NCI-H1105 (cell line): ENCODE measurements around the gene GMNC.
"Not testable (repeated sequence)": the region's sequence is repeated elsewhere in the genome, so short reads cannot be mapped to it uniquely, and the experiment has no call there.

Experiments used
- DNase-seq: peaks from one replicate; lab custom pipeline; 2025; lab: John Stamatoyannopoulos, UW

Gene GMNC

GRCh38 chr3:190862209-190863118 is at the start of gene GMNC:
Gene GMNC, minus strand, starts transcription at chr3:190862694. Its CDS starts 79 bp downstream, at chr3:190862615.
- DNase-seq = no peak

DNA sequence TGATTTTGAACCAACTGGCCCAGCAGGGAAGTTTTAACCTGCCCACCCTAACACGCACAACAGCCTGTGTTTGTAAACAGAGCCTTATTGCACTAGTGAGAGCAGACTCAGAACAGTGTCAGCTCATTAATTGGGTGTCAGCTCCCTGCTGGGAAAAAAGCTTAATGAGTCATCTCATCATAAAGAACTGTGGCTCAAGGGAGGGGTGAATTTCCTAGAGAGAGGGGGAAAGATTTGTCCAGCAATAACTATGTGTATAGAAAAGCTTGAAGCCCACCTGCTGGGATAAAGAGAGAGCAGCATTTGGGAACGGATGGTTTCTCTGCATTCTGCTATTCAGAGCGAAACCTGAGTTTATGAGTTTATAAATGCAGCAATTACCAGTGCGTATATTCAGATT is 48.9 kb upstream of the GMNC start:
- peak; percentile 47 for DNase-seq

- no peak for DNase-seq
Measured at GRCh38 chr3:190909908-190910307, 47.4 kb upstream of the GMNC start.

- DNase-seq = no peak
Measured at GRCh38 chr3:190903156-190903555, 40.7 kb upstream of the GMNC start.

DNA sequence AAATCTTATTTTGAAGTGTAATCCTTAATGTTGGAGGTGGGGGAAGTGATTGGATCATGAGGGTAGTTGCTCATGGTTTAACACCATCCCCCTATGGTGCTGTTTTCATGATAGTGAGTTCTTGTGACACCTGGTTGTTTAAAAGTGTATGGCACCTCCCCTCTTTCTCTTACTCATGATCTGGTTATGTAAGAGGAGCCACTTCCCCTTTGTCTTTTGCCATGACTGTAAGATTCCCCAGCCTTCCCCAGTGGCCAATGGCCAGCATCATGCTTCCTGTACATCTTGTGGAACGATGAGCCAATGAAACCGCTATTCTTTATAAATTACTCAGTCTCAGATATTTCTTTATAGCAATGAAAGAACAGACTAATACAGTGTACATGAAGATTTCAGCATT is 39.8 kb upstream of the GMNC start:
- no peak for DNase-seq

GRCh38 chr3:190892395-190892902 is 30.0 kb upstream of the GMNC start:
- DNase-seq = no peak

- DNase-seq = no peak
Measured at GRCh38 chr3:190886945-190887344, 24.5 kb upstream of the GMNC start.

- peak; percentile 70 for DNase-seq
Measured at GRCh38 chr3:190883973-190884832, 21.7 kb upstream of the GMNC start.

GRCh38 chr3:190883141-190883540 is 20.6 kb upstream of the GMNC start:
- no peak for DNase-seq

DNA sequence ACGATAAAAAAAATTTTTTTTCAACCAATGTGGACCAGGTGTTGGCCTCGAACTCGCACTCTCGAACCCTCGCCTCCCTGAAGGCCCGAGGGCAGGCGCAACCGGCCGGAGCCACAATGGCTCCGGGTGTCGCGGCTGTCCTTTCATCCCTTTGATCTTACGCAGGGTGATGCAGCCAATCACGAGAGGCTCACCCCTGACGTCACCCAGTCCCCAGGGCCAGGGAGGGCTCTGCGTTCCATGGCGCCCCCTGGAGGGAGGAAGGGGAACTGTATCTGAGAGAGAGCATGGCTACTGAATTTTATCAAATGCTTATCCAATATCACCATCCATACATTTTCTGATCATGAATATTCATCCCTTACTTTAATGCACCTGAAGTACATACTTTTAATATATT is 15.4 kb upstream of the GMNC start:
- no peak for DNase-seq

DNA sequence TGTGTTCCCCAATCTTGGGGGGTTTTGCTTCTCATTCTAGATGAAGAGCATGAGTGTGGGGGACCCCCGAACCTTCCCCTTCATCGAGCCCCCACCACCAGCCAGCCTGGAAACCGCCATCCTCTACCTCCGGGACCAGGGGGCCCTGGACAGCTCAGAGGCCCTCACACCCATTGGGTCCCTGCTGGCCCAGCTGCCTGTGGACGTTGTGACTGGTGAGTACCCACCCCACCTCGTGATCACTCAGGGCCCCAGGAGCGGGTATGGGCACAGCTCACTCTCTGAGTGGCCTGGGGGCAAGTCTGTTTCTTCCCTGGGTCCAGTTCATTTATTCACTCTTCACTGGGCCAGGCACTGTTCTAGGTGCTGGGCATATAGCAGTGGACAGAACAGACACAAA is 13.9 kb upstream of the GMNC start:
- not testable (repeated sequence) for DNase-seq

GRCh38 chr3:190875061-190875460 is 12.6 kb upstream of the GMNC start:
- DNase-seq = not testable (repeated sequence)

- no peak for DNase-seq
Measured at GRCh38 chr3:190870127-190870526, 7.6 kb upstream of the GMNC start.

GRCh38 chr3:190867071-190867470 is 4.6 kb upstream of the GMNC start:
- DNase-seq = no peak

- no peak for DNase-seq
Measured at GRCh38 chr3:190865828-190866227, 3.3 kb upstream of the GMNC start.

DNA sequence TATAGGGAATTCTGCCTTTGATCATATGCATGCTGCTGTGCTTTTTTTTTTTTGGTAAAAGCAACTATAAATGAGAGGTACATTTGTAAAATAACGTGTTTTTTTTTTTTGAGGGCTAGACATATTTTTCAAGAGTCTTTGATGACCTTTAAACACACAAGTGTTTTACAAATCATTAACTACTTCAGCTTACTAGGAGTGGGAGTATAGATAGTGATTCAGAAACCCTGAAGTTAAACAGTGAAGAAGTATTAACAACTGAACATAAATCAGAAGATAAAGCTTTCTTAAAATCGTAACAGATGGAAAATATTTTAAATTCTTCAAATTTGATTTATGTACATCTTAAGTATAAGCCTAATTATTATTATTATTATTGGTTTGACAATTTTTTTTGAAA is 2.9 kb upstream of the GMNC start:
- no peak for DNase-seq

- DNase-seq = no peak
Measured at GRCh38 chr3:190864002-190864401, 1.5 kb upstream of the GMNC start.

- DNase-seq = no peak
Measured at GRCh38 chr3:190863119-190863465, 598 bp upstream of the GMNC start.

- no peak for DNase-seq
Measured at GRCh38 chr3:190860521-190860920, 2.0 kb downstream of the GMNC start.

DNA sequence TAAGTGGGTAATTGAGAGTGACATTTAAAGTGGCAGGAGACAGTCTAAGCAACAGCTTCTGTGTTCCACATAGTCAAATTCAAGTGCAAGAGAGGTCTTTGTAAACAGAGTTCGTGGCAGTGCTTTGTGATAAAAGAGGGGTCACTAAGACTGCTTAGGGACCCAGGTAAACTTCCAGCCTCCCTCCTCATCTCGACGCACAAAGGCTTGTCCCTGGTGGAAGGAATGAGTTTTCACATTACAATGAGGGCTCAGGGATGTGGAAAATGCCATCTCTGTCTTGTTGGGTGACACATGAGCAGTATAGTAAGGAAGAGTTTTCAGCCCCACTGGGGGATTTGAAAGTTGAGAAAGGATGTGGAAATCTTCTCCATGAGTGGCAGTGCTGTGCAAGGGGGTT is 7.3 kb downstream of the GMNC start:
- no peak for DNase-seq

- no peak for DNase-seq
Measured at GRCh38 chr3:190854062-190854461, 8.4 kb downstream of the GMNC start.

DNA sequence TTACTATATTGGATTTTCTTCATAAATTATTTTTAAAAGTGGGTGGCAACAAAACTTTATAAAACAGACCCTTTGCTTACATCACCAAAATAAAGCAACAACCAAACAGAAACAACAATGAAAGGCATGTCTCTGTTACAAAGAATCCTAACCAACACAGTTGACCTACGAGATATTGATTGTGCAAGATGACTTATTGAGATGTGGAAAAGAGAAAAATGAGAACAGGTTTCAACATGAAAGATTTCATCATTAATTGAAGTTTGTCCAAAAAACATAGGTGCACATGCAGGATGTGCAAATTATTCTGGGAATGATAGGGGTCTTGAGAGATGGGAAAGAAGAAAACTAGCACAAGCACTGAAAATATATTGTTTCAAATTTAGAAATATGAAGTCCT is 9.0 kb downstream of the GMNC start:
- DNase-seq = no peak

GRCh38 chr3:190849607-190850006 is 12.9 kb downstream of the GMNC start:
- no peak for DNase-seq
